GM21360 (cell line): Measurements from ENCODE around the gene XIRP2.

Experiments used
- ATAC-seq: cut with Tn5 transposase; IDR thresholded peaks from one replicate; pipeline ENCODE4 v1.9.1; 2021; ENCODE audit warnings: mild to moderate bottlenecking, moderate library complexity; ENCODE audit not compliant: unreplicated experiment

Gene XIRP2

DNA sequence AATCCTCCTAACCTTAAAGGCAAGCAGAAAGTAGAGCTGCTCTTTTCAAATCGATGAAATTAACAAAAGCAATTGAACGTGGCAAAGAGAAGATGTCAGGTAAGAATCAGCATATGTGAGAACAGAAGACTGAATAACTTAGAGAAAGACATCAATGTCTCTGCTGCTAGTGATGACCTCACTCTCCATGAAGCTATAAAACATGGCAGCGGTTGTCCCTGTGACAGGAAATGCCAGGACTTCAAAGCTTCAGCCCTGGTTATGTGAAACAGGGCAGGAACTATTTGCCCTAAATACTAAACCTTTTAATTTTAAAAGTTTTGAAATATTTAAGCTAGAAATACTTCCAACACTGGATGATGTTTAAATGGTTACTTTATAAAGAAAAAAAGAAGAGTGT lies 383.7 kb downstream of the XIRP2 start:
- ATAC-seq = no peak

GRCh38 chr2:167275046-167275445 lies 386.8 kb downstream of the XIRP2 start:
- ATAC-seq = no peak

GRCh38 chr2:167279810-167280209 lies 391.5 kb downstream of the XIRP2 start:
- no peak for ATAC-seq

GRCh38 chr2:167287212-167287611 lies 398.9 kb downstream of the XIRP2 start:
- ATAC-seq = no peak

DNA sequence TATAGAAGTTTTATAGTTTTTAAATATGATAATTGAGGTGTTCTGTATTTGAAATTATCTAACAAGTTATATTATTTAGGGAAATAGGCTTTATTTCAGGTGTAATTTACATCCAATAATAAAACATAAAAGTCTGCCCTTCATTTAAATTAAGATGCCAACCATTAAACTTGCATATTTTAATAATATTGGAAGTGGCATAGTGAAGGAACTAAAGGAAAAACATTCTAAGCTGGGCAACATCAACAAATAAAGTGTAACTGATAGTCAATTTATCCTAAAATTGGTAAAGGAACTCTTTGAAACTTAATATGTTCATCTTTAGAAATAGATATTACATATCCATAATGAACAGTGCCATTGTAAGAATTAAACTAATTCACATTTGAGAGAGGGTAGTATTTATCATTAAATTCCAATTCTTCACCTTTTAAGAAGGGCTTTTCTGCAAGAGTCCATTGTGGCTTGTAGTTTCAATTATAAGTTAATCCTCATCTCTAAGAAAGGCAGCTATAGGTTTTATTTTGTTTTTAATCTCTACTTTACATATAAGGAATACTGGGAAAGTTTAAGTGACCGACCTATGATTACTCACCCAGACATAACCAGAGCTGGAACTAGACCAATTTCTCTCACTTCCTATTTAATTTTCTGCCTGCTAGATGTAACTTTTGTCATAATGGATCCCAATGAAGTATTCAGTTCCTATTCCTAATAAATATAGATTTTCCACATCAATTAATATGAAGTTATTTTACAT lies 401.6 kb downstream of the XIRP2 start:
- ATAC-seq = no peak

- ATAC-seq = peak; percentile 100
These were observed 404.3 kb downstream of the XIRP2 start, which contains the start of gene B3GALT1 for GRCh38 chr2:167292430-167293171. B3GALT1 (plus strand) TSS chr2:167293001.

GRCh38 chr2:167293172-167293781 lies 405.0 kb downstream of the XIRP2 start:
- ATAC-seq = peak; percentile 3

DNA sequence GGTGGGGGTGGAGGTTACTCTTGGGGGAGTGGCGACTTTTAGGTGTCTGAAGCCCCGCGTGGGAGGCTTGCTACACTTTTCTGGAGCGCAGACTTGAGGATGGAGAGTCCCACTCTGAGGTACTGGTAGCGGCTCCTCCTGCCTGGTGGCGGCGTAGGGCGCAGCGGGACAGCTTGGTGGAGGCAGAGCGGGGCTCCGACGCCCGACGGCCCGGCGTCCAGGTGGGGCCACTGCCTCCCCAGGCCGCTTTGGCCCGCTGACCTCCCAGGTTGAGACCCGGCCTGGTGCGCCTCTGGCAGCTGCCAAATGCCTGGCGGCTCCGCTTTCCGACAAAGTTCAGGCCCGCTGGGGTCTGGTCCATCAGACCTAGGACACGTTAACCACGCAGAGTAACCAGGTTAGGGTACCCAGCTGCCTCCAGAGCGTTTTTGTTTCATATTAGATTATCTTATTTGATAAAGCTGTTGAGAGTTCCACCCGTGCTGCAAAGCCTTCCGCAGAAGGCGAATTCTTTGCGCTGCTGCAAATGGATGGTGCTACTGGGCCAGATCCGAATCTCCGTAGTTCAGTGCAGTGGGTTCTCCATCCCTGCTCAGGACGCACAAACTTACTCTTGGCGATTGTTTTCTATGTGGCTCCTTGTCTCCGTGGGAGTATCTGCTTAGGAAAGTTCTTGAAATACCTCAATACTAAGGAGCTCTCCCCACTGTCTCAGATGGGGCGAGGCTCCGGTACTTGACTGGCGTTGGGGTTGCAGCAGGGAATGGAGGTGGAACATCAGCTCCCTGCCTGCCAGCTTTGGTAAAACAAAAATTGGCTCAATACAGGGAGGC lies 405.9 kb downstream of the XIRP2 start:
- no peak for ATAC-seq

DNA sequence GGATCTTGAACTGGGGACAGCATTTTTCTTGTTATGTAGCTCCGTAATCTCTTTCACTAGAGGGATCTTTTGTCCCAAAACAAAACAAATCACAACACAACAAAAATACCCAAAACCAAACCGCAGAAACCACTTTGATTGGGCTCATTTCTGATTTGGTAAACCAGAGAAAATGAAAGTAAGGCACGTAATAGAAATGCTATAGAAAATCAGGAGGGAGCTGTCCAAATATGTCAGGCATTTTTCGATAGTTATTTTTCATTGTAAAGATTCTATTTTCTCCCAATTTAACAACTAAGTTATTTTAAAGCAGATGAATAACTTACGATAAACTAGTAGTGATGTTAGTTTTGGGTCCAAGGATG lies 406.5 kb downstream of the XIRP2 start:
- ATAC-seq = no peak

GRCh38 chr2:167297292-167297691 lies 409.0 kb downstream of the XIRP2 start:
- ATAC-seq = no peak

DNA sequence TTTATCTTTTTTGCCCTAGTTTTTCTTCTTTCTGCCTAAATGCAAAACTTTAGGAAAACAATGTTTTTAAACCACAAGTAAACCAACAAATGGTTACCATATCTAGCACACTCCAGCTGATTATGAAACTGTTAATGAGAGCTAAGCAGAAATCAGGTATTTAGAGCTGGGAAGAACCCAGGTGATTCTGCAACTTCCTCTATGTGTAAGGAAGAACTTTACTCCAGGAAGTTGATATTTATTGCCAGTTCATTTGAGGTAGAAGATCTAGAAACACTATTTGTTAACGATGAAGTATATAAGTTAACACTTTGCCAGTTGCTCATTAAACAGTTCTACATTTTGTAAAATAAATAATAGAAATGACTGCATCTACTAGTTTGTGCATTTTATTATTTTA lies 409.7 kb downstream of the XIRP2 start:
- no peak for ATAC-seq
